Upper lobe of right lung (tissue), 1 donor: ENCODE measurements around the gene HAPLN2. TPM values are rescaled to one million over a fixed set of nuclear protein-coding genes. Genes with fewer than 3 reads are reported as not detected.

ENCODE experiments used
- ATAC-seq: fragments of 200-7000 bp; cut with Tn5 transposase; one replicate; pipeline ENCODE4 v1.9.1; 2020; ENCODE audit warnings: mild to moderate bottlenecking, moderate library complexity
- DNase-seq: peaks from one replicate; pipeline ENCODE4 v3.0.0-alpha.2; 2020
- H3K27ac ChIP-seq: fragments of 200-600 bp; one replicate; pipeline ENCODE4 v1.8.0; 2022
- H3K27me3 ChIP-seq: fragments of 200-600 bp; one replicate; pipeline ENCODE4 v1.8.0; 2022; ENCODE audit warnings: mild to moderate bottlenecking
- H3K36me3 ChIP-seq: fragments of 200-600 bp; one replicate; pipeline ENCODE4 v1.8.0; 2022
- H3K4me1 ChIP-seq: fragments of 200-600 bp; one replicate; pipeline ENCODE4 v1.8.0; 2022
- H3K4me3 ChIP-seq: fragments of 200-600 bp; one replicate; pipeline ENCODE4 v1.8.0; 2022; ENCODE audit warnings: mild to moderate bottlenecking
- H3K9me3 ChIP-seq: fragments of 200-600 bp; one replicate; pipeline ENCODE4 v1.8.0; 2022
- intact Hi-C: fragments of 100-400 bp; cut with DNase I; formaldehyde crosslinking; loops from one replicate; pipeline ENCODE4 v1.11.0; 2022
- total RNA-seq: library from RNA; stranded (reverse); fragmentation: NEBNext Ultra II Directional; extraction: Animal tissue kit (Norgen Biotek cat#: 25700); gene quantifications from one replicate; pipeline ENCODE4 v1.2.1, GENCODE V29; 2021
- TF ChIP-seq, protein P1 (sequence below): fragments of 200-600 bp; IDR thresholded peaks from one replicate; pipeline ENCODE4 v1.8.0; 2022; ENCODE audit warnings: antibody characterized with exemption
- donor health status: DM: no; HTN: yes; CAD: no; lungs with severe emphysema.

The HAPLN2 gene
- total RNA-seq, 1 donor from 2014 or later: 0.78 TPM

DNA sequence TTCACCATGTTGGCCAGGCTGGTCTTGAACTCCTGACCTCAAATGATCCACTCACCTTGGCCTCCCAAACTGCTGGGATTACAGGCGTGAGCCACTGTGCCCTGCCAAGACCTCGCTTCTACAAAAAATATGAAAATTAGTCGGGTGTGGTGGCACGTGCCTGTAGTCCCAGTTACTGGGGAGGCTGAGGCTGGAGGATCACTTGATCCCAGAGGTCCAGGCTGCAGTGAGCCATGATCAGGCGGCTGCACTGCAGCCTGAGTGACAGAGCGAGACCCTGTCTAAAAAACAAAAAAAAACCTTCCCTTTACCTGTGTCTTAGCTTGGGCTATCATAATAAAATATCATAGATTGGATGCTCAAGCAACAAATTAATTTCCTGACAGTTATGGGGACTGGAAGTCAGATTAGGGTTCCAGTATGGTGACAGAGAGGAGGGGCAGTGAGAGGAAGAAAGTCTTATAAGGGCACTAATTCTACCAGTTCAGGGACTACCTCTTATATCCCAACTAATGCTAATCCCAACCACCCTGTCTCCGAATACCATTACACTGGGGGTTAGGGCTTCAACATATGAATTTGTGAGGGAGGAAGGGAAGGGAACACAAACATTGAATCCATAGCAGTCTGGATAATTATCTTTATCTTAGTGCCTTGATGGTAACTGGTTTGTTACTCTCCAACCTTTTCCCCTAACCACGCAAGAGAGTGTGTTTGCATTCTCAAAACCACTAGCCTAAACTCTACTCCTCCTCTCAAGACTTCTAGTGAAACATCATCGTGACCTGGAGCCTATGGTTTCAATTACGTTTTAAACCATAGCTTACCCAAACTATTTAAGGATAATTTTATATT lies 28.7 kb upstream of the HAPLN2 start:
- peak overlapping the region; percentile 85 for H3K27ac ChIP-seq
- intact Hi-C loops: no loop called here
- H3K36me3 ChIP-seq: peaks cover 25% of the 10 kb centered on the region
- TF ChIP-seq, protein P1, sequence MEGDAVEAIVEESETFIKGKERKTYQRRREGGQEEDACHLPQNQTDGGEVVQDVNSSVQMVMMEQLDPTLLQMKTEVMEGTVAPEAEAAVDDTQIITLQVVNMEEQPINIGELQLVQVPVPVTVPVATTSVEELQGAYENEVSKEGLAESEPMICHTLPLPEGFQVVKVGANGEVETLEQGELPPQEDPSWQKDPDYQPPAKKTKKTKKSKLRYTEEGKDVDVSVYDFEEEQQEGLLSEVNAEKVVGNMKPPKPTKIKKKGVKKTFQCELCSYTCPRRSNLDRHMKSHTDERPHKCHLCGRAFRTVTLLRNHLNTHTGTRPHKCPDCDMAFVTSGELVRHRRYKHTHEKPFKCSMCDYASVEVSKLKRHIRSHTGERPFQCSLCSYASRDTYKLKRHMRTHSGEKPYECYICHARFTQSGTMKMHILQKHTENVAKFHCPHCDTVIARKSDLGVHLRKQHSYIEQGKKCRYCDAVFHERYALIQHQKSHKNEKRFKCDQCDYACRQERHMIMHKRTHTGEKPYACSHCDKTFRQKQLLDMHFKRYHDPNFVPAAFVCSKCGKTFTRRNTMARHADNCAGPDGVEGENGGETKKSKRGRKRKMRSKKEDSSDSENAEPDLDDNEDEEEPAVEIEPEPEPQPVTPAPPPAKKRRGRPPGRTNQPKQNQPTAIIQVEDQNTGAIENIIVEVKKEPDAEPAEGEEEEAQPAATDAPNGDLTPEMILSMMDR: no peak
- H3K9me3 ChIP-seq: no peaks in the 10 kb centered on the region
- no peaks in the 10 kb centered on the region for H3K27me3 ChIP-seq
- H3K4me1 ChIP-seq: peaks cover 12% of the 10 kb centered on the region
- DNase-seq (no peak), ATAC-seq (no peak)
- H3K4me3 ChIP-seq: no peak overlapping the region

DNA sequence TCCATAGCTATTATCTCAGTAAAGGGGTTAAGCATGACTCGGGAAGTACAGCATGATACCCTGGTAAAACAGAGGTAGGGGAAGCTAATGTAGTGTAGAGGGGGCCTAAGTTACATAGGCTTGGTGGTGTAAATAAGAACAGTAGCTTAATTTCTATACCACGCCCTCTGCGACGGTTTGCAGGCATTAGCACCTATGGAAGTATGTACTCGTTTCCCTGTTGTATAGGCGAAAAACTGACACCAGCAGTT lies 28.1 kb upstream of the HAPLN2 start:
- intact Hi-C loops: no loop called here
- TF ChIP-seq, protein P1: no peak
- Histone ChIP-seq H3K9me3 (no peaks in the 10 kb centered on the region), H3K4me3 (peak overlapping the region; percentile 91), H3K4me1 (peaks cover 12% of the 10 kb centered on the region), H3K27ac (peak overlapping the region; percentile 85), H3K36me3 (peaks cover 29% of the 10 kb centered on the region), H3K27me3 (no peaks in the 10 kb centered on the region)
- DNase-seq (no peak), ATAC-seq (no peak)

DNA sequence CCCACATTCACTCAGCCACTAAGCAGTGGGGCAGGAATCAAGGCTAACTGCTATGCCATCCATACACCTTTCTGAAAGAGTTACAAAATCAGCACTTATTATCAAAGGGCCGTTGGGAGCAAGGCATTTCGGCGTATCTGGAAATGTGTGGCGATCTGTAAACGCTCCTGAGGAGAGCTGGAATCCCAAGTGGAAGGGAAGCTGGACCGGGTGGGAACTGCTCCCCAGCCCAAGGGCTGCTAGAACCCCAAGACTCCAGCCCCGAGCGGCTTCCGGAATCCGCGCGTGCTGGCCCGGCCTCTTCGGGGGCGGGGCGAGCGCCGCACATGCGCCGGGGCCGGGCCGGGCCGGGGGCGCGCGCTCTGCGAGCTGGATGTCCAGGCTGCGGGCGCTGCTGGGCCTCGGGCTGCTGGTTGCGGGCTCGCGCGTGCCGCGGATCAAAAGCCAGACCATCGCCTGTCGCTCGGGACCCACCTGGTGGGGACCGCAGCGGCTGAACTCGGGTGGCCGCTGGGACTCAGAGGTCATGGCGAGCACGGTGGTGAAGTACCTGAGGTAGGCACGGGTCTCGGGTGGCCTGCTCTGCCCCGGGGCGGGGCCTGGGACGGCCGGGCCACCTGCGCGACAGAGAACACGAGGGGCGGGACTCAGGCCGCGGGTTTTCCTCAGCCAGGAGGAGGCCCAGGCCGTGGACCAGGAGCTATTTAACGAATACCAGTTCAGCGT lies 27.6 kb upstream of the HAPLN2 start, which contains the start of gene NAXE:
NAXE (plus strand) TSS at position 345 of the 726 bp plus-strand sequence; CDS start at position 374, 29 bp downstream.
- intact Hi-C loops: no loop called here
- H3K27me3 ChIP-seq: no peaks in the 10 kb centered on the region
- H3K27ac ChIP-seq: peak within 1 kb of the TSS; percentile 85
- DNase-seq (peak; percentile 89), ATAC-seq (peak; percentile 97)
- H3K4me1 ChIP-seq: peaks cover 12% of the 10 kb centered on the region
- no peaks in the 10 kb centered on the region for H3K9me3 ChIP-seq
- H3K4me3 ChIP-seq: peak within 1 kb of the TSS; percentile 91
- peaks cover 34% of the 10 kb centered on the region for H3K36me3 ChIP-seq
- TF ChIP-seq, protein P1: no peak

DNA sequence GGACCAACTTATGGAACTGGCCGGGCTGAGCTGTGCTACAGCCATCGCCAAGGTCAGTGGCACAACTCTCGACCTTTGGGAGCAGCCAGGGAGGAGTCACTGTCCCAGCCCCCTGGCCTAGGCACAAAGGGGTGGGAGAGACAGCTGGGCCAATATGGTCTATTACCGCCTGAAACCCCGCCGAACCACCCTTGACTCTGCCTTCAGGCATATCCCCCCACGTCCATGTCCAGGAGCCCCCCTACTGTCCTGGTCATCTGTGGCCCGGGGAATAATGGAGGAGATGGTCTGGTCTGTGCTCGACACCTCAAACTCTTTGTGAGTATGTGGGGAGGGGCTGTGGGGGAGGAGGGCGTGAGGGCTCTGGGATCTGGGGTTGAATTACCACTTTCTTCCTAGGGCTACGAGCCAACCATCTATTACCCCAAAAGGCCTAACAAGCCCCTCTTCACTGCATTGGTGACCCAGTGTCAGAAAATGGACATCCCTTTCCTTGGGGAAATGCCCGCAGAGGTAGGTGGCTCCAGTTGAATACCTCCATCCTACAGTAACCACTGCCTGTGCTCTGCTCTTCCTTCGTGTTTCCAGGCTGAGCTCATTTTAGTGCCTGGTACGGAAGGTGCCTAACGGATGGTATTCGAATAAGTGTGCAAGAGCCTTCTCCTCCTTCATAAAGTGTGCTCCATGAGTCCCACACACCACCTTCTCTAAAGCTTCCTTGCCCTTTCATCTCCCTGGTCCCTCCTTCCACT lies 26.9 kb upstream of the HAPLN2 start:
- Histone ChIP-seq H3K9me3 (no peaks in the 10 kb centered on the region), H3K36me3 (peaks cover 41% of the 10 kb centered on the region), H3K4me1 (peaks cover 12% of the 10 kb centered on the region), H3K27me3 (no peaks in the 10 kb centered on the region), H3K4me3 (peak overlapping the region; percentile 91), H3K27ac (peak overlapping the region; percentile 85)
- DNase-seq (no peak), ATAC-seq (no peak)
- TF ChIP-seq, protein P1: no peak
- intact Hi-C loops: no loop called here

DNA sequence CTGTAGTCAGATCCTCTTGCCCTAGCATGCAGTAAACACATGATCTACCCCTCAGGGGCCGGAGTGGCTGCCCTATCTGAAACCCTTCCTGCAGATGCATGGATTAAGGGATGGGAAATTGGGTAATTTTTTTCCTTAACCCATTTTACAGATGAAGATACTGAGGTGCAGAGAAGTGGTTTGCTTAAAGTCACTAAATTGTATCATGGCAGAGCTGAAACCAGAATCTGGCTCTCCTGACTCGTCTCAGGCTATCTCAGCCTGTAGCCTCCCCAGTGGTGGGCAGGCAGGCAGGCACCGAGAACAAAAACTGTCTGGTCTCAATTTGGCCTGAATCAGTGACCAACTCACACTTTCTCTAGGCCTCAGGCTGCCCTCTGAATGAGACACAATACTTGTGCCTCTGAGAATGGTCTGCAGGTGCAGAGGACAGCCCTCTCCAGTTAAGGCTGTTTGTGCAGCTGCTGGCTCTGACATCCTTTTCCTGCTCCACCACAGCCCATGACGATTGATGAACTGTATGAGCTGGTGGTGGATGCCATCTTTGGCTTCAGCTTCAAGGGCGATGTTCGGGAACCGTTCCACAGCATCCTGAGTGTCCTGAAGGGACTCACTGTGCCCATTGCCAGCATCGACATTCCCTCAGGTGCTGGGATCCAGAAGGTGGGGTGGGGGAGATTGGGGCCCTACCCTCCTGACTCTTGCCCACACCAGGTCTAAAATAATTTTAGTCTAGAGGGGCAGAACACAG lies 26.1 kb upstream of the HAPLN2 start:
- H3K36me3 ChIP-seq: peaks cover 49% of the 10 kb centered on the region
- TF ChIP-seq, protein P1: no peak
- no peak overlapping the region for H3K4me3 ChIP-seq
- intact Hi-C loops: no loop called here
- no peaks in the 10 kb centered on the region for H3K27me3 ChIP-seq
- ATAC-seq (no peak), DNase-seq (no peak)
- no peak overlapping the region for H3K27ac ChIP-seq
- H3K4me1 ChIP-seq: peaks cover 12% of the 10 kb centered on the region
- no peaks in the 10 kb centered on the region for H3K9me3 ChIP-seq
